ENCODE results near the gene RSU1.
"Not testable (repeated sequence)": the region's sequence is repeated elsewhere in the genome, so short reads cannot be mapped to it uniquely, and the experiment has no call there.

RSU1 gene

DNA sequence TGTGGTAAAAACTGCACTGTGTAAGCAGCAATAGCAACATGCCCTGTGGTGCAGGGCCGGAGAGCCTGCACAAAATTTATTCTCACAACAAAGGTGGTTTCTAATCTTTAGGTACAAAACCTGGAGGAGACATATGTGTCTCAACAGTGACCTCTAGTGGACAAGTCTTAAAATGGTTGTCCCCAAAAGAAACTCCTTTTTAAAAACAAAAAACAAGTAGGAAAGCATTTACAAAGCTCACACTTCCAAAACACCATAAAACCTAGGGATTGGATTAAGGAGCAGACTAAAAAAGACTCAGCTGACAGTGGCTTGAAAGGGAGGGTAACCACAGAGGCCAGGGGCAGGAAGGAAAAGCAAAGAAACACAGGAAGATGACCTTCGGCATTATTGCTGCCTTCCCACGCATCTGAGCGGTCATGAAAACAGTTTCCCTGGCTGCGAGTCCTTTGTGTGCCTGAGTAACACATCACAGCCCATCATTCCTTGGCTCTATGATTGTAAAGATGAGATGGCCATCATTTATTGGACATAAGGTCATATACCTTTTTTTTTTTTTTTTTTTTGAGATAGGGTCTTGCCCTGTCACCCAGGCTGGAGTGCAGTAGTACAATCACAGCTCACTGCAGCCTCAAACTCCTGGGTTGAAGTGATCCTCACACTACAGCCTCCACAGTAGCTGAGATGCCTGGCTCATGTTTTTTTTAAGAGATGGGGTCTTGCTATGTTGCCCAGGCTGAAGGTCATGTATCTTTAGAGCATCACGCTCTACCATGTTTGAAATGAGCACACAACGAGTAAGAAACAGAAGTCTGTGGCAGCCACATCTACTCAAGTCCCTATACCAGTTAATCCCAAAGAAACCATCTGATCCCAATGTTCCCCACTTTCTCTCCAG, 39.5 kb downstream of the RSU1 start:
- DNase-seq = peak; percentile 51

DNA sequence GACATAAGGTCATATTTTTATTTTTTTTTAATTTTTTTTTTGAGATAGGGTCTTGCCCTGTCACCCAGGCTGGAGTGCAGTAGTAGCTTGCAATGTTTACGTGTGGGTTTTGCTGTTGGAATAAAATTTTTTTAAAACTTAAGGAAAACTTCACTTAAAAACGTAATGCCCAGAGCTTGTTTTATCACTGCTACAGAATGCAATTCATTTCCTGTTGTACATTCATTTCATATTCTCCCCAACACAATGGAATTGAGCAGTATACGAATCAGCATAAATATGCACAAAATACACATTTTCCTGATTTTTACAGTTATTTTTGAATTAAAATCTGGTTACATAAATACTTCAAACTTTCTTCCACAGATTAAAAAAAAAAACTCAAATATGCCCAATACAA, 40.3 kb downstream of the RSU1 start:
- DNase-seq = no peak

DNA sequence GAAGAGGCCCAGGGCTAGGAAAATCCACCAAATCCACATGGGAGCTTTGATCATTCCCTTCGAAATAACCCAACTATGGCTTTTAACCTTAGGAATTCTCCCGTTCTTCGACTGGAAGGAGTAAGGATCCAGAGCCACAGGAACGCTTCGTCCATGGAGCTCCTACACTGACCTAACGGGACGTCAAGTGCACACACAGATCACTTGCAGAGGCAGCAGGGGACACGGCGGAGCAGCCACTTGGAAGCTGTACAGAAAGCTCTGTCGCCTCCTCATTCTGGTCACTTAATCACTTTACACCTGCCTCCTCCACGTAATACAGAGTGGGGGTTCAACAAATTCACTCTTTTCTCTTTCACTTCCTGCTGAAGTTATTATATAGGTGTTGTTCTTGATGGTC, 43.9 kb downstream of the RSU1 start:
- no peak for DNase-seq

DNA sequence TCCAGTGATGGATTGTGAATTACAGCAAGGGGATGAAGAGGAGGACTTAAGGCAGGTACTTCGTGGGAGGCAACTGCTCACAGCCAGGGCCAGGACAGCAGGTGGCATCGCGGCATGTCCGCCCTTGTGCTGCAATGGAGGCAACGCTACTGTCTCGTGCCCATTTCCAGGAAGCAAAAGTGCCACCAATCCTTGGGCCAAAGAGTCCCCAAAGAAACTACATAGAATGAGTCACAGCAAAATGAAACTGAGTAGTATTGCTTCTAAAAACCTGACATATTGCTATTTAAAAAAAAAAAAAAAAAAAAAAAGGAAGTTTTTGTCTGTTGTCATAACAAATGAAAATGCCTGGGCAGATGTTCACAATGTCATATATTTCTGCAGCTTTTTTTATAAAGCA, 46.6 kb downstream of the RSU1 start:
- no peak for DNase-seq

DNA sequence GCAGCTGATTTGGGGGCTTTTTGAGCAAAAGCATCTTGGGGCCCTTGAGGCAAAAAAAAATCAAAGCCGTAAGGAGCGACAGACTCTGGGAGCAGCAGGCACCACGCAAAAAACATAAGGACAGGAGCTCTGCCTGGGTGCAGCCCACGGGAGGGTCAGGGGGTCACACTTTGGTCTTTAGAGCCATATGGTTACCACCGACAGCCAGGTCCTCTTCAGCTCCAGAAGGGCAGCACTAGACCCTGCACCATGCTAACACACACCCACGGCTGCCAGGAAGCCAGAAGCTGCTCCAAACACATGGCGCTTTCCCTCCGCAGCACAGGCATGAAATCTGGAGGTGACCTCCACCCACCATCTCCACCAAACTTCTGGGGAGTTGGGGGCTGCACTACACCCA, 47.1 kb downstream of the RSU1 start:
- no peak for DNase-seq

DNA sequence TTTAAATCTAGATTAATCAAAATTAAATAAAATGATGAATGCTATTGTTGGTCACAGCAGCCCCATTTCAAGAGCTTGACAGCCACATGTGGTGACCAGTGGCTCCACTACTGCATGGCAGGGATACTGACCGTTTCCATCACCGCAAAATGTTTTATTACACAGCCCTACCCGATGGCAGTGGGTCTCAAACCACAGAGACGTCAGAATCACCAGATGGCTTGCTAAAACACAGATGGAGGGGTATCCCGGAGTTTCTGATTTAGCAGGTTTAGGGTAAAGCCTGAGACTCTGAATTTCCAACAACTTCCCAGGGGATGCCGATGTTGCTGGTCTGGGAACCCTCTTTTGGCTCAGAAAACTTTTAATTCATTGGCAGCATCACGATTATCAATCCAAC, 47.9 kb downstream of the RSU1 start:
- DNase-seq = no peak

DNA sequence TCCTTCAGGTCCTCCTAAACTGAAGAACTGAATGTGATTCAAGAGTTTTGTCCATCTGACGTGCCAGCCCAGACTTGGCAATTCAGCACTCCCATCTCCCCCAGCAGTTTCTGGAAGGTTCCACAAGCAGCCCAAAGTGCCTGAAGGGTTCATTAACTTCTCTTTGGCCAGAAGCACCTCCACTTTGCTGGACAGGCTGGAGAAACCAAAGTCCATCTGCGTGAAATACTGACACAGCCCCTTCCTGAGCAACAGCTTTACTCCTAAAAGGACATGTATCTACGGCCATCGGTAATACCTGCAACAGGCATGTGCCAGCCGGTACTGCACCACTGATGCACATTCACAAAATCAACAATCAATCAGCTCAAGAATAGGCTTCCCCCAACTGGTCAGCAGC, 48.5 kb downstream of the RSU1 start:
- no peak for DNase-seq

DNA sequence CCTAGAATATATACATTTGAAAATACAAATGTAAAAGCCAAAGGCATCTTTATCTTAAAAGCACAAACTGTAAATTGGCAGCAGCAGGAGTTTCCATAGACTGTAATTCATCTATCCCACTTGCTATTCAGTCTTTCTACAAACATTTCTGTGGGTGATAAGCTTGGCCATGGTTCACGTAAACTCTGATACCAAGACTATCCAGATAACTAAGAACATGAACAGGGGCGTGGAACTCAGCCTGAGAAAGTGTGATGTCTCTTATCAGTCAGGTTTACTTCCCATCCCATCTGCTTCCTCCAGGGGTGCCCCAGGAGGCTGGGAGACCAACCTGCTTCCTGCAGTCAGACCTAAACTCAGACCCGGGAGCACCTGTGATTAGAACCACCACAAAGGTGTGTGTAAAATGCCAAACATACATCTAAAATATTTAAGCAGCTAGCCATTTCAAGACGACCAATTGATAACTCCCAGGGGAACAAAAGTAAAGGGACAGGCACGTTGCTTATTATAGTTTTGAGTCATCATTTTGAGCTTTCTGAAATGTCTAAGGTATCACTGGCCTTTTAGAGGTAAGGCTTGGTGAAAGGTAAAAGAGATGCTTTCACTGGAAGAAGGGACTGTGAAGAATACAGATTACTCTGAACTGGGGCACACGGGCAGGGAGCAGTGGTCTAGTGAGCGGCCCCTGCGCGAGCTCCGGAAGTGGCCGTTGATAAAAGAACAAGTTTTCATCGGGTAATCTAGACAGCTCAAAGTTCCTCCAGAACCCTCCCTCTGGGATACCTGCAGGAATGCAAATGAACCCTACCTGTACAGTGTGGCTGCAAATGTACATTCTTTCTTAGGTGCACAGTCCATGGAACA, 51.5 kb downstream of the RSU1 start:
- no peak for DNase-seq

DNA sequence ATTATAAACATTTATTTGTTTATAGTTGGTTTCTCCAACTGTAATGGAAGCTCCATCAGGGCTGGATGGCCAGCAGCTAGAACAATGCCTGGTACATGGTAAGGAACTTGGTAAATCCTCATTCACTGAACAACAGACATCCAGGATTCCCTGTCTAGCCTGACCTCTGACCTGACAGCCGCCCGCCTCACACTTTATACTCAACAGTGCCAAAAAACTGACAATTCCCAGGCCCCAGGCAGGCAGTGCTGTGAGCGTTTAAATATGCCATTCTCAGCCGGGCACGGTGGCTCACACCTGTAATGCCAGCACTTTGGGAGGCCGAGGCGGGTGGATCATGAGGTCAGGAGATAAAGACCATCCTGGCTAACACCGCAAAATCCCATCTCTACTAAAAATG, 55.9 kb downstream of the RSU1 start:
- no peak for DNase-seq

DNA sequence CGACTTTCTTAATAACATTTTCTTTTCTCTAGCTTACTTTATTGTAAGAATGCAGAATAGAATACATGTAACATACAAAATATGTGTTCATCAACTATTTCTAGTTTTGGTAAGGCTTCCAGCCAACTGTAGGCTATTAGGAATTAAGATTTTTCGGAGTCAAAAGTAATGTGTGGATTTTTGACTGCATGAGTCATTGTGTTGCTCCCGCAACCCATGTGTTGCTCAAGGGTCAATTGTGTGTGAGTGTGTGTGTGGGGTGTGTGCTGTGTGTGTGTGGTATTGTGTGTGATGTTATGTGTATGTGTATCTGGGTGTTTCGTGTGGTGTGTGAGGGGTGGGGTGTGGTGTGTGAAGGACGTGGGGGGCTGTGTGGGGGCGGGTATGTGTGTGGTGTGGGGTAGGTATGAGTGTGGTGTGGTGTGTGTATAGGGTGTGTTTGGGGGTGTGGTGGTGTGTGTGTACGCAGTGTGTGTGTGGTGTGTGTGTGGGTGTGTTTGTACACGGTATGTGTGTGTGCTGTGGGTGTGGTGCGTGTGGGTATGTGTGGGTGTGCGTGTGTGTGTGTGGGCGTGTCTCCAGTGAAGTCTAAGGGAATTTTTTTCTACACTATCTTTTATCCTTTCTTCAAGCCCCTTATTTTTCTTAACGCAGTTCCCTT, 60.5 kb downstream of the RSU1 start:
- DNase-seq = no peak

DNA sequence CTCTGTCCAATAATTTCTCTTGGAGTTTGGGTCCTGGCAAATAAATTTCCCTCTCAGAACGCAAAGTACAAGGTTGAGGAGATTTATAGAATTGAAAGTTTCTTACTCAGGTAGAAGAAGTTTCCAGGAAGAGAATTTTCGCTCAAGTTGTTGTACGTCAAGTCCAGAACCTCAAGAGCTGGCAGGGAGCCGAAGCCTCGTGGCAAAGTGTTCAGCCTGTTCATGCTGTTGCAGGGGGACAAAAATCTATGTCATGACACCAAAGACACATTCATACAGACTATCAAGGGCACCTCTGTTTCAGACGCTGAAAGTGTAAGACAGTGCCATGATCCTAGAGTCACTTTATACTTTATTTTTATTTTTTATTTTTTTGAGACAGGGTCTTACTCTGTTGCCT, 62.5 kb downstream of the RSU1 start:
- DNase-seq = no peak

DNA sequence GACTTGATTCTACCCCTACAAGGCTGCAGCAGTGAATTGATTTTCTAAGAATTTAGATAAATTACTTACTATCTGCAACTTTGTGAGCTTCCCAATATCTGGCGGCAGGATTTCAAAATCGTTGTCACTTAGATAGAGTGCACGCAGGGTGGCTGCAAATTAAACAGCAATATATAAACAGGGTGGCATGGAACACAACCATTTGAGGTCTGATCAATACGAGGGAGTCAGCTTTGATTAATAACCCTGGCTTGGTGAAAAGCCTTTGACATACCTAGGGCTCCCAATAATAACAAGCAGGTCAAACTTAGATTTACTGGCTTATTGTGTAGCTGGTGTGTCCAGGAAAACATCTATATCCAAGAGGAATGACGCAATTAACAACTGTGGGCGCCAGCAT, 64.4 kb downstream of the RSU1 start:
- DNase-seq = not testable (repeated sequence)

DNA sequence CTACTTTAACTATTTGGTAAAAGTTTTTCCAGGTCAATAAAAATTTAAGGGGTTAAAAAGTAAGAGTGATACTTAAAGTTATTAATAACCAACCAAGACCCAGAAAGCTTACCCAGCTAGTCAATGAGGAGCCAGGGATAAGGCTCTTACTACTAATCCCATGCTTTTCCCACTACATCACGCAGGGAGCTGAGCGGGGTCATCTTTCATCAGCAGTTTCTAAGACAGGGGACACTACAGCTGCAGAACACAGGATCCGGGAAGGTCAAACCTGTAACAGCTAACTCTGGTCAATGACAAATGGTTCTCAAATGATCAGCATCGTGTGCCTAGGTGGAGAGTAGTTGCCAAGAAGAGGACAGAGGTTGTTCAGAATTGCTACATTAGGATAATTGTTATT, 65.1 kb downstream of the RSU1 start:
- DNase-seq = no peak

DNA sequence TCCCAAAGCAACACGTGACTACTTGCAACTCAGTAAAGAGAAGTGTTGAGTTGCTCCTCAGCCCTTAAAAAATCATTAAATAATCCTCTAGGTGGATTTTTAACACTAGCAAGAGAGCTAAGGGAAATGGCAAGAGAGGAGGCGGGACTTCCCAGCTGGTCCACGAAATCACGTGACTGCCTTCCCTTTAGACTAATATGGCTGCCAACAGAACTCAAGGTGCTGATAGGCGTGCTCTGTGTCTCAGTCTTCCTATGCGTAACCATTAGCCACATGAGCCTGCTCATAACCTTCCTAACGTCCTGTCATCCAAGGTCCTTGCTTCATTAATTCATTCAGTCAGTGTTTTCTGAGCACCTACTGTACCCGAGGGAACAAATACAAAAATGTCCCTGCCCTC, 66.0 kb downstream of the RSU1 start:
- no peak for DNase-seq

DNA sequence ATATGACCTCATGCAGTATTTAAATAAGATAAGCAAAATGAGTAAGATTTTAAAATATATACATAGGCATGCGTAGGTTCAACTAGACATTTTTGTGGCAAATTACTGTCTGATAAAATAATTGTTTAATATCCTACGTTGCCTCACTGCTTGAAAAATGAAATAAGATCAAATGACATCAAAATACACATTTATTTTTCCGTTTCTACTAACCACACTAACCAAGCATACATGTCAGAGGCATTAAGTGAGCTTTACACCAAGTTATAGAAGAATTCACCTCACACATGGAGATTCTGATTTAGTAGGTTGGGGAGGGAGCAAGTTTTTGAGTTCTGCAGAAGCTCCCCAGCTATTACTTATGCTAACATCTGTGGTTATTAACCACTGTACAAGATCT, 66.8 kb downstream of the RSU1 start:
- DNase-seq = no peak

DNA sequence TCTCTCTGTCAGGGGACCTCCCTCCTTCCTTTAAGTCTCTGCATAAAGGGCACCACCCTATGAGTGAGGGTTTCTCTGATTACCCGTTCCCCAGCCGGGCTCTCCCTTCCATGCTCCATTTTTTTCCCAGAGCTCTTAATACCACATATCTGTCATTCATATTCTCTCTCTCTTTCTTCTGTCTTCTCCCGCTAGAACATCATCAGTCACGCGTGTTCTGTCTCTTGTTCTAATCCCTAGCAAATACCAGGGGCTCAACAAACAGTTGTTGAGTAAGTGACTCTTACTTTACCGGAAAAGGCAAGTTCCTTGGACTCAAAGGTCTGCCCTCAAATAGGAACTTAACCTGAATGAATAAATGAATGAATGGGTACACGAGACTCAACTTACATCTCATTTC, 68.5 kb downstream of the RSU1 start:
- no peak for DNase-seq

DNA sequence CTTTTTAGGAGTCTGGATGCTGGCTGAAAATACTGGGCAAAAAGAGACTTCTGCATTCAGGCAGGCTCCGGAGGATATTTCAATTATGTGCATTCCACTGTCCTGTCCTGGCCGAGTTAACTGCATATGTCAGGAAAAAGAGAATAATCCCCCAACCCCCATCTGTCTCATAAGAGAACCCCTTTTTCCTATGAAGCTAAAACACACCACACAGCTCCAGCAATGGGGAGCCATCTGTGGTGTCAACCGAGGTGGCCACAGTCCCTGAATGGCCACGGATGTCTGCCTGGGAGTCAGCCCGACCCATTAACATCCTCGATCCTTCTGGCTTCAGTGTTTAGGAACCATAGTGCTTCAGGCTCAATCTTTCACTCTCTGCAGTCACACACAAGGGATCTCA, 70.4 kb downstream of the RSU1 start:
- no peak for DNase-seq

DNA sequence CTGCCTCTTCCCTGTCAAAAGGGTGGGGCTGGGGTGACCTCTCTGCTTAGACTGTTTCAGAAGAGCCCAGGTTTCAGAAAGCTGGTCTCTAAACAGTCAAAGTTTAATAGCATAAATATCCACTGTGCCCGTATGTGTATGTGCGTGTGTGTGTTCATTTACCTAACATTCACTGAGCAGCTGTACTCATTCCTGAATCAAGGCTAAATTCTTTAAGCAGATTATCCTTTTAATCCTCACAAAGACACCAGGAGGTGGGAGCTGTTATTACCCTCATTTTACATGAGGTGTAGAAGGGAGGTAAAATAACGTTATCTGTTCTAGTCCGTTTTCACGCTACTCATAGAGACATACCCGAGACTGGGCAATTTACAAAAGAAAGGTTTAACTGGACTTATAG, 72.2 kb downstream of the RSU1 start:
- DNase-seq = no peak

DNA sequence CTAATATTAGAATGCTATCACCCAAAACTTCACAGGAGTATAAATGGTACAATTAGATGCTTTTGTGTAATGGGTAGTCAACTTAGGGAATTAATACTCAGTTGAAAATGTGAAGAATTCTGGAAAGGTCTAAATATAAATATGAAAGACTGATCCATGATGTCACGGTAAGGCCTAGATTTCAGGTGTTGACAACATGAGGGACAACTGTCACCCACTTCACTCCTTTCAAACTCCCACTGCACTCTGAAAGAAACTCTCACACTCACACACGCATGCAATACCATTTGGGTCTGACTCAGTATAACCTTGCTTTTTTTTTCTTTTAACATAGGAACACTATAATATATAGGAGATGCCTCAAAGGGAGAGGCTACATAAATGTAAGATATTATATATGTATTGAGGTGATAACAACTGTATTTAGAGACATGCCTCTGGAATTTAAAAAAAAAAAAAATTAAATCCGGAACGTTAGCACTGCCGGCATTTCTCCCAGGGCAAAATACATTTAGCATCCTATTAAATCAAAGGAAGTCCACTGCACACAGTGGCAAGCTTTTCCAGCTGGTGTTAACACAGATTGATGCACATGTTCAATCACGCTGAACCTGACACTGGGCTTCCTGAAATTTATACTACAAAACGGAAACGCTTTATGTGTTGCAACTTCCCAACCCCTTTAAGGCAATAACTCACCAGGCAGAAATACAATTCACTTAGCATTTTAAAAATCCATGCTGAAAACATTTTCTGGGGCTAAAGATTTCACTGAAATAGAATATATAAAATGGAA, 74.9 kb downstream of the RSU1 start:
- DNase-seq = no peak

DNA sequence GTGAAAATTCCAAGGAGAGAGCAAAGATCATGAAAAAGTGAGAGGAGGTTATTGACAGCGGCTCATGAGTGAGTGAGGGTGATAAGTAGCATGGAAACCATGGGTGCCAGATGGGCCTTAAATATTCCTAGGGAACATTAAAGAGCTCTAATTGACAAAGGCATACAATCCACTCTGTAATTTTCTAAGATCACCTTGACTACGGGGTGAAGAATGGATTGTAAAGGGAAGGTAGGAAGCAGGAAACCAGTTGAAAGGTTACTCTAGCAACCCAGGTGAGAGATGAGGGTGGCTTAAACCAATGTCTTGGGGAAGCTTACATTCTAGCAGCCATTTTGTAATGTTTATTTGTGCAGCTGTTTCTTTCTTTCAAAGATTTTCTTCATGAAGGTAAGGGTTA, 75.7 kb downstream of the RSU1 start:
- no peak for DNase-seq

DNA sequence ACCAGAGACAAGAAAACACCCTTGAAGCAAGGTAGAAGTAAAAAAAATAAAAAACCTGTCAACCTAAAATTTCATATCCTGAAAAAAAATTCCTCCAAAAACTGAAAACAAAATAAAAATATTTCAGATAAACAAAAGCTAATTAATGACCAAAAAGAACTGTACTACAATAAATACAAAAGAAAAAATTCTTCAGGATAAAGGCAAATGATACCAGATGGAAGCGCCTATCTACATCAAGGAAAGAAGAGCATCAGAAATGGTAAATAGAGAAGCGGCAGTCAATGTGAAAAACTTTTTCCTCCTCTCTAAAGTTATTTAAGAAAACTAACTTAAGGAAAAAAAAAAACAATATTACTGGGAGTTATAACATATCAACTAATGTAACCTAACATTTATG, 79.8 kb downstream of the RSU1 start:
- DNase-seq = no peak

DNA sequence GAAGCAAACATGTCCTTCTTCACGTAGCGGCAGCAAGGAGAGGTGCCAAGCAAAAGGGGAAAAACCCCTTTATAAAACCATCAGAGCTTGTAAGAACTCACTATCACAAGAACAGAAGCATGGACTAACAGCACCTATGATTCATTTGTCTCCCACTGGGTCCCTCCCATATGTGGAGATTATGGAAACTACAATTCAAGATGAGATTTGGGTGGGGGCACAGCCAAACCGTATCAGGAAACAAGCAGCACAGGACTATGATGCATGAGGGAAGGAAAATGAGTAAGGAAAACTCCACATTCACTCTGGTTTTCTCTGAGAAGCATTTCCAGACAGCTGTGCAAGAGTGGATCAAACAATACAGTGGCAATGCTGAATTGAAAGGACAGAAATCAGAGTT, 81.6 kb downstream of the RSU1 start:
- DNase-seq = no peak

DNA sequence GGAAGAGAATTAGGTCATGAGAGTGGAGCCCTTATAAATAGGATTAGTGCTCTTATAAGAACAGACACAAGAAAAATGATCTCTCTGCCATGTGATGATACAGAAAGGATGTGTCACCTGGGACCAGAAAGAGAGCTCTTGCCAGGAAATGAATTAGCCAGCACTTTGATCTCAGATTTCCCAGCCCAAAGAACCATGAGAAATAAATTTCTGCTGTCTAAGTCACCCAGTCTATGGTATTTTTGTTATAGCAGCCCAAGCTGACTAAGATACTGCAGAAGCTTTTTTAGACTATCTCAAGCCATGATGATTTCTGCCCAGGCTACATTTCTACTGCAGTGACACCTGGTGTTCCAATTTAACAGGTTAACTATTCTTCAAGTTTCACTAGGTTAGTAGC, 84.8 kb downstream of the RSU1 start:
- DNase-seq = no peak

Data from central memory CD4-positive, alpha-beta T cell (primary cell).